K562 treated with DMSO at 1 percent for 12 hours (cell line): ENCODE data around the gene KRTAP8-1. TPM values are rescaled to one million over a fixed set of nuclear protein-coding genes. Genes with fewer than 3 reads are reported as not detected.

Experiments
- total RNA-seq: library from RNA; unstranded; fragments of 300-600 nt; gene quantifications from 2 replicates; pipeline ENCODE4 v1.2.3, GENCODE V29; 2022; ENCODE audit not compliant: insufficient read depth

KRTAP8-1 gene
- not detected in 2 replicates for total RNA-seq

DNA sequence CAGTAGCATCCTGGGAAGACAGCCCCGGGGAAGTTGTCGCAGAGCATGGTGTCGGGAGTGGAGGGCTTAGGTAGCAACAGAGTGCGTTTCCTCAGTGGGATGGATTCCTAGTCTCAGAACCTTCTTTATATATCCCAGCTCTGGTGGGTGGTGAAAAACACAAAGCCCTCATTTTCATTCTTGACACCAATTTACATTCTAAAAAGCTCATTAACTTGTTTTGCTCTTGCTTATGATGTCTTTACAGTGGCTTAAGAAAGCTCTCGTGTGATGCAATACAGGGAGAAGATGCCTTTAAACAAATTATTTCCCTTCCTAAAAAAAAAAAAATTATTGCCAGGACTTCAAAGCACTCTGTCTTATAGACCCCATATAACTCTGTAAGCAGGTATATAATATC, at the start of gene KRTAP8-1:
Gene KRTAP8-1, minus strand, starts transcription at position 101 of the 400 bp plus-strand sequence. Its CDS starts 54 bp downstream, at position 47.

GRCh38 chr21:30829659-30830058, 16.6 kb upstream of the KRTAP8-1 start, which contains the start of gene KRTAP7-1:
Gene KRTAP7-1, minus strand, starts transcription at chr21:30829759. Its CDS starts 61 bp downstream, at chr21:30829698.

Other genes starting within 250 kb of the KRTAP8-1 start
- not detected in 2 replicates for gene KRTAP22-2, start 222.9 kb downstream of the KRTAP8-1 start, total RNA-seq
- gene KRTAP6-3, start 220.8 kb downstream of the KRTAP8-1 start, total RNA-seq = not detected in 2 replicates
- not detected in 2 replicates for gene KRTAP6-2, start 214.4 kb downstream of the KRTAP8-1 start, total RNA-seq
- gene KRTAP22-1, start 212.2 kb downstream of the KRTAP8-1 start, total RNA-seq = not detected in 2 replicates
- not detected in 2 replicates for gene KRTAP6-1, start 199.3 kb downstream of the KRTAP8-1 start, total RNA-seq
- not detected in 2 replicates for gene KRTAP20-1, start 196.8 kb downstream of the KRTAP8-1 start, total RNA-seq
- gene KRTAP20-4, start 192.6 kb downstream of the KRTAP8-1 start, total RNA-seq = not detected in 2 replicates
- gene KRTAP20-2, start 178.1 kb downstream of the KRTAP8-1 start, total RNA-seq = not detected in 2 replicates
- gene KRTAP20-3, start 170.4 kb downstream of the KRTAP8-1 start, total RNA-seq = not detected in 2 replicates
- not detected in 2 replicates for gene KRTAP21-3, start 94.5 kb downstream of the KRTAP8-1 start, total RNA-seq
- not detected in 2 replicates for gene KRTAP21-2, start 66.0 kb downstream of the KRTAP8-1 start, total RNA-seq
- gene KRTAP21-1, start 57.8 kb downstream of the KRTAP8-1 start, total RNA-seq = not detected in 2 replicates
- gene KRTAP7-1, start 16.5 kb upstream of the KRTAP8-1 start, total RNA-seq = not detected in 2 replicates
- not detected in 2 replicates for gene KRTAP11-1, start 68.3 kb upstream of the KRTAP8-1 start, total RNA-seq
- gene KRTAP19-8, start 225.2 kb upstream of the KRTAP8-1 start, total RNA-seq = not detected in 2 replicates